PC-3 (cell line): ENCODE data around the gene ASPDH. TPM values are rescaled to one million over a fixed set of nuclear protein-coding genes. Genes with fewer than 3 reads are reported as not detected.

Experiments
- ATAC-seq: fragments of 200-7000 bp; cut with Tn5 transposase; 2 replicates; pipeline ENCODE4 v1.9.1; 2020; ENCODE audit warnings: mild to moderate bottlenecking, moderate library complexity
- BruUV-seq: library from RNA; stranded (reverse); fragments of 400-500 nt; replicated peaks from 2 replicates; lab custom pipeline; 2021; lab: Mats Ljungman, UMichigan
- CTCF ChIA-PET: fragments of 300-600 bp; sonication (Branson Sonifier 250); formaldehyde crosslinking; loops from one replicate; lab custom pipeline; 2022; ENCODE audit warnings: antibody characterized with exemption; lab: Charles Lee
- POLR2A ChIA-PET: fragments of 300-600 bp; sonication (Branson Sonifier 250); formaldehyde crosslinking; loops from one replicate; lab custom pipeline; 2022; ENCODE audit warnings: antibody characterized with exemption; ENCODE audit not compliant: unreplicated experiment; lab: Charles Lee
- DNase-seq: peaks from one replicate; pipeline ENCODE4 v3.0.0-alpha.2; 2015
- H2AFZ ChIP-seq: fragments of 300-600 bp; sonication (generic); 2 replicates; pipeline ENCODE4 v1.6.0; 2016; ENCODE audit warnings: antibody characterized with exemption, low read length
- H3F3A ChIP-seq: fragments of 300-600 bp; sonication (generic); one replicate; pipeline ENCODE4 v1.6.0; 2017; ENCODE audit warnings: antibody characterized with exemption, low read length, control low read depth, mild to moderate bottlenecking; ENCODE audit not compliant: unreplicated experiment
- H3K27ac ChIP-seq: fragments of 300-600 bp; sonication (generic); 2 replicates; pipeline ENCODE4 v1.5.1; 2016; ENCODE audit warnings: mild to moderate bottlenecking, low read length
- H3K27me3 ChIP-seq: fragments of 300-600 bp; sonication (generic); 2 replicates; pipeline ENCODE4 v1.6.1; 2016; ENCODE audit warnings: low read length, mixed read lengths
- H3K36me3 ChIP-seq: fragments of 300-600 bp; sonication (generic); 2 replicates; pipeline ENCODE4 v1.6.1; 2016; ENCODE audit warnings: low read depth, mixed run types, low read length, mixed read lengths
- H3K4me1 ChIP-seq: fragments of 300-600 bp; sonication (generic); 2 replicates; pipeline ENCODE4 v1.5.1; 2016; ENCODE audit warnings: low read length; ENCODE audit not compliant: insufficient read depth
- H3K4me2 ChIP-seq: fragments of 300-600 bp; sonication (generic); 2 replicates; pipeline ENCODE4 v1.6.0; 2016; ENCODE audit warnings: low read length
- H3K4me3 ChIP-seq: fragments of 300-600 bp; sonication (generic); 2 replicates; pipeline ENCODE4 v1.5.1; 2016; ENCODE audit warnings: mild to moderate bottlenecking, low read length, mixed read lengths
- H3K79me2 ChIP-seq: fragments of 300-600 bp; sonication (generic); 2 replicates; pipeline ENCODE4 v1.6.1; 2017; ENCODE audit warnings: low read length, mixed read lengths
- H3K9ac ChIP-seq: fragments of 300-600 bp; sonication (generic); 2 replicates; pipeline ENCODE4 v1.6.0; 2016; ENCODE audit warnings: mild to moderate bottlenecking, low read length
- H3K9me2 ChIP-seq: fragments of 300-600 bp; sonication (generic); replicated peaks from 2 replicates; pipeline ENCODE4 v1.6.1; 2016; ENCODE audit warnings: mixed run types, low read length, mixed read lengths
- H3K9me3 ChIP-seq: fragments of 300-600 bp; sonication (generic); 2 replicates; pipeline ENCODE4 v1.6.1; 2016; ENCODE audit warnings: low read length, mixed read lengths
- H4K20me1 ChIP-seq: fragments of 300-600 bp; sonication (generic); 2 replicates; pipeline ENCODE4 v1.6.1; 2016; ENCODE audit warnings: low read length, mixed read lengths
- CTCF ChIP-seq: fragments of 300-600 bp; sonication (generic); conservative IDR thresholded peaks from 2 replicates; pipeline ENCODE4 v1.5.1; 2017; ENCODE audit warnings: antibody characterized with exemption, low read depth, mild to moderate bottlenecking, low read length
- EZH2 ChIP-seq: fragments of 300-600 bp; sonication (generic); IDR thresholded peaks from one replicate; pipeline ENCODE4 v1.6.1; 2017; ENCODE audit warnings: antibody characterized with exemption, mild to moderate bottlenecking, low read length; ENCODE audit not compliant: unreplicated experiment
- EZH2phosphoT487 ChIP-seq: fragments of 300-600 bp; sonication (generic); IDR thresholded peaks from 2 replicates; pipeline ENCODE4 v1.6.1; 2018; ENCODE audit warnings: mild to moderate bottlenecking, antibody characterized with exemption, low read length, borderline replicate concordance
- intact Hi-C: fragments of 100-400 bp; cut with micrococcal nuclease; formaldehyde crosslinking; loops from 2 replicates; pipeline ENCODE4 v1.9.0; 2023
- total RNA-seq: library from RNA; depleted of rRNA; stranded (reverse); fragments of >200 nt; gene quantifications from 2 replicates; pipeline ENCODE4 v1.2.3, GENCODE V29; 2014

The ASPDH gene
- total RNA-seq, 1 experiment from 2014 or later: not detected

GRCh38 chr19:50555450-50556281 is 42.0 kb upstream of the ASPDH start:
- intact Hi-C loops: no loop called here
- peaks cover 38% of the 10 kb centered on the region for H3K27me3 ChIP-seq
- H3K9me2 ChIP-seq: no peaks in the 10 kb centered on the region
- no peaks in the 10 kb centered on the region for H3F3A ChIP-seq
- H3K9ac ChIP-seq: no peak overlapping the region
- no peaks in the 10 kb centered on the region for H3K36me3 ChIP-seq
- ChIA-PET POLR2A (no interaction called here), CTCF (interaction anchor here (0.6 to 1.9 kb wide), 8 partner anchors 8 to 506 kb away, joined by 3 to 13 read pairs (median 4); no protein-coding TSS in a partner anchor)
- H3K4me3 ChIP-seq: peak overlapping the region; percentile 76
- H3K4me1 ChIP-seq: no peaks in the 10 kb centered on the region
- TF ChIP-seq EZH2phosphoT487 (no peak), EZH2 (no peak), CTCF (no peak)
- no TSS peak for BruUV-seq
- H3K9me3 ChIP-seq: no peaks in the 10 kb centered on the region
- H3K79me2 ChIP-seq: no peaks in the 10 kb centered on the region
- DNase-seq (no peak), ATAC-seq (no peak)
- H3K27ac ChIP-seq: no peak overlapping the region
- peak overlapping the region; percentile 99 for H3K4me2 ChIP-seq
- H4K20me1 ChIP-seq: no peaks in the 10 kb centered on the region
- peak overlapping the region; percentile 100 for H2AFZ ChIP-seq

- H3K27me3 ChIP-seq: peaks cover 36% of the 10 kb centered on the region
- H3K9me3 ChIP-seq: no peaks in the 10 kb centered on the region
- intact Hi-C loops: no loop called here
- CTCF ChIA-PET: interaction anchor here (1.9 kb wide), 1 partner anchor 17 kb away, joined by 13 read pairs; no protein-coding TSS in a partner anchor
- H2AFZ ChIP-seq: no peak overlapping the region
- no peaks in the 10 kb centered on the region for H3K4me1 ChIP-seq
- H3K9ac ChIP-seq: no peak overlapping the region
- no peaks in the 10 kb centered on the region for H3F3A ChIP-seq
- DNase-seq (no peak), ATAC-seq (no peak)
- no peaks in the 10 kb centered on the region for H3K79me2 ChIP-seq
- H3K4me2 ChIP-seq: no peak overlapping the region
- POLR2A ChIA-PET: no interaction called here
- H3K36me3 ChIP-seq: no peaks in the 10 kb centered on the region
- H4K20me1 ChIP-seq: no peaks in the 10 kb centered on the region
- no TSS peak for BruUV-seq
- no peak overlapping the region for H3K27ac ChIP-seq
- TF ChIP-seq EZH2 (no peak), EZH2phosphoT487 (no peak), CTCF (no peak)
- H3K4me3 ChIP-seq: no peak overlapping the region
- no peaks in the 10 kb centered on the region for H3K9me2 ChIP-seq
Observed at GRCh38 chr19:50555033-50555432, 41.3 kb upstream of the ASPDH start.

- no peaks in the 10 kb centered on the region for H4K20me1 ChIP-seq
- no peaks in the 10 kb centered on the region for H3K4me1 ChIP-seq
- TF ChIP-seq CTCF: no peak
- no peak for TF ChIP-seq EZH2
- no peak for TF ChIP-seq EZH2phosphoT487
- ChIA-PET CTCF (no interaction called here), POLR2A (no interaction called here)
- intact Hi-C loops: no loop called here
- H3F3A ChIP-seq: no peaks in the 10 kb centered on the region
- no peaks in the 10 kb centered on the region for H3K9me2 ChIP-seq
- DNase-seq: no peak
- peaks cover 39% of the 10 kb centered on the region for H3K27me3 ChIP-seq
- no peak overlapping the region for H3K27ac ChIP-seq
- no TSS peak for BruUV-seq
- no peaks in the 10 kb centered on the region for H3K79me2 ChIP-seq
- H3K9me3 ChIP-seq: no peaks in the 10 kb centered on the region
- ATAC-seq: no peak
- H3K4me2 ChIP-seq: no peak overlapping the region
- no peaks in the 10 kb centered on the region for H3K36me3 ChIP-seq
- H2AFZ ChIP-seq: no peak overlapping the region
- H3K9ac ChIP-seq: no peak overlapping the region
- H3K4me3 ChIP-seq: no peak overlapping the region
Observed at GRCh38 chr19:50554212-50554611, 40.5 kb upstream of the ASPDH start.
